Measurements from ENCODE around the gene RAB39B. TPM values are rescaled to one million over a fixed set of nuclear protein-coding genes. Genes with fewer than 3 reads are reported as not detected.

Gene RAB39B
- total and polyA plus RNA-seq, 10 of the 15 experiments (the other 5 are each of a cell fraction or from before 2014, with no cell fraction given): 1.6 to 8.6 (median 6.7) TPM

- TF ChIP-seq TCF12 (IDR thresholded peaks at IDR 0.05; ENCODE audit: low read depth, low read length): no peak
- no peak for TF ChIP-seq CEBPZ (IDR thresholded peaks at IDR 0.05; ENCODE audit: low read depth, low read length)
- TF ChIP-seq YBX1 (IDR thresholded peaks at IDR 0.05): no peak
- TF ChIP-seq TAF1 (IDR thresholded peaks at IDR 0.05; ENCODE audit: borderline replicate concordance, low read depth, low read length): no peak
- peak in 1 of 3 experiments; percentile 7; a peak in 1 of 6 replicates for TF ChIP-seq CTCF (IDR thresholded peaks at IDR 0.05 in 2 of 3, conservative IDR thresholded peaks at IDR 0.05 in 1 of 3; ENCODE audit: control insufficient read depth in 2 of 3, extremely low read depth in 1 of 3, insufficient read depth in 1 of 3, low read depth in 3 of 3, low read length in 3 of 3)
- TF ChIP-seq MAX (IDR thresholded peaks at IDR 0.05; ENCODE audit: low read depth, low read length): no peak
- no peak for TF ChIP-seq BCL3 (IDR thresholded peaks at IDR 0.05; ENCODE audit: borderline replicate concordance, insufficient read depth, low read depth, low read length, poor library complexity, severe bottlenecking)
- TF ChIP-seq MYB (IDR thresholded peaks at IDR 0.05; ENCODE audit: borderline replicate concordance, low read depth, low read length): no peak
- TF ChIP-seq IRF5 (IDR thresholded peaks at IDR 0.05; ENCODE audit: borderline replicate concordance): no peak
- no peak for TF ChIP-seq ZNF384 (IDR thresholded peaks at IDR 0.05; ENCODE audit: borderline replicate concordance, low read depth, low read length)
- TF ChIP-seq NBN (IDR thresholded peaks at IDR 0.05): no peak
- no peak for TF ChIP-seq CHD4 (IDR thresholded peaks at IDR 0.05)
- TF ChIP-seq ZSCAN29 (IDR thresholded peaks at IDR 0.05): peak; percentile 99
- TF ChIP-seq ZNF274 (IDR thresholded peaks at IDR 0.05; ENCODE audit: insufficient read depth, insufficient read length): no peak
- TF ChIP-seq EP300 (IDR thresholded peaks at IDR 0.05; ENCODE audit: borderline replicate concordance in 1 of 2, control insufficient read depth in 1 of 2, low read depth in 2 of 2, low read length in 2 of 2): no peak
- TF ChIP-seq NFYB (IDR thresholded peaks at IDR 0.05; ENCODE audit: insufficient read depth, low read depth, low read length): no peak
- TF ChIP-seq GATAD2B (conservative IDR thresholded peaks at IDR 0.05; ENCODE audit: low read depth): 0 out of 2 replicates have a peak, but pooled peaks have one; percentile 37
Observed at GRCh38 chrX:155263854-155264628, at the start of gene RAB39B (continued).

All from GM12878 (cell line).